Measurements from ENCODE around the gene LHFPL2.

- TF ChIP-seq CTCF (IDR thresholded peaks at IDR 0.05) (no peak), POLR2A (IDR thresholded peaks at IDR 0.05) (no peak)
Measured at GRCh38 chr5:78644741-78645300, 3.8 kb downstream of the LHFPL2 start.

Measured in testis (tissue), 2 donors.